Gastrocnemius medialis (tissue), 4 donors: ENCODE data around the gene RASGEF1C. TPM values are rescaled to one million over a fixed set of nuclear protein-coding genes. Genes with fewer than 3 reads are reported as not detected.

Experiments used
- ATAC-seq, 2 donors: fragments of 150-250 bp; one replicate each; pipeline ENCODE4 v1.9.1; 2016
- DNase-seq, 2 donors: peaks; one replicate each; pipeline ENCODE4 v3.0.0-alpha.2; 2019
- H3K27ac ChIP-seq, 4 donors: fragments of 200-600 bp; sonication (generic); 1 replicate in 1 of 4; 2 replicates in 3 of 4; pipeline ENCODE4 v1.5.1; 2016 to 2018; ENCODE audit warnings: mild to moderate bottlenecking in 2 of 4, moderate library complexity in 1 of 4
- H3K27me3 ChIP-seq, 3 donors: fragments of 200-600 bp; sonication (generic) in 2 of 3; 1 replicate in 1 of 3; 2 replicates in 2 of 3; pipeline versions ENCODE4 v1.5.1 to v1.6.0; 2016 to 2019; ENCODE audit warnings: mild to moderate bottlenecking in 1 of 3, moderate library complexity in 1 of 3
- H3K36me3 ChIP-seq, 2 donors: fragments of 200-600 bp; sonication (generic) in 1 of 2; one replicate each; pipeline ENCODE4 v1.5.1; 2017 to 2018
- H3K4me1 ChIP-seq, 2 donors: fragments of 200-600 bp; sonication (generic) in 1 of 2; one replicate each; pipeline ENCODE4 v1.5.1; 2016 to 2017; ENCODE audit warnings: mild to moderate bottlenecking in 2 of 2
- H3K4me3 ChIP-seq, 4 donors: fragments of 200-600 bp; sonication (generic) in 3 of 4; 1 replicate in 1 of 4; 2 replicates in 3 of 4; pipeline ENCODE4 v1.5.1; 2016 to 2019; ENCODE audit warnings: mild to moderate bottlenecking in 2 of 4
- H3K9me3 ChIP-seq, 3 donors: fragments of 200-600 bp; sonication (generic) in 2 of 3; 1 replicate in 1 of 3; 2 replicates in 2 of 3; pipeline ENCODE4 v1.5.1; 2016 to 2019
- POLR2A ChIP-seq, 2 donors: fragments of 450-650 bp; IDR thresholded peaks; one replicate each; pipeline ENCODE4 v1.6.1; 2017; ENCODE audit warnings: antibody characterized with exemption in 2 of 2, mild to moderate bottlenecking in 2 of 2, moderate library complexity in 2 of 2
- in situ Hi-C, 4 donors: fragments of 200-750 bp; cut with MboI; loops; one replicate each; pipeline versions ENCODE4 v1.15.0 to v1.8.0; 2017; ENCODE audit warnings: low sequenced_read_pairs in 4 of 4
- intact Hi-C: fragments of 100-400 bp; cut with DNase I; formaldehyde crosslinking; loops from one replicate; pipeline ENCODE4 v1.15.1; 2023; ENCODE audit warnings: low total_unique reads
- total RNA-seq, 4 donors: library from RNA; depleted of rRNA; stranded (reverse); fragments of >200 nt; gene quantifications; one replicate each; pipeline versions ENCODE4 v1.1.0 to v1.2.3, GENCODE V29; 2016
- TF ChIP-seq, protein P1 (sequence below), 5 experiments: fragments of 450-650 bp in 3 of 5; fragments of 200-600 bp in 2 of 5; sonication (generic) in 2 of 5; IDR thresholded peaks in 4 of 5; conservative IDR thresholded peaks in 1 of 5; 1 replicate in 4 of 5; 2 replicates in 1 of 5; pipeline ENCODE4 v1.5.1; 2016 to 2019; ENCODE audit warnings: antibody characterized with exemption in 5 of 5, mild to moderate bottlenecking in 3 of 5, moderate library complexity in 3 of 5

Gene RASGEF1C
- total RNA-seq, 4 donors from 2014 or later = not detected

DNA sequence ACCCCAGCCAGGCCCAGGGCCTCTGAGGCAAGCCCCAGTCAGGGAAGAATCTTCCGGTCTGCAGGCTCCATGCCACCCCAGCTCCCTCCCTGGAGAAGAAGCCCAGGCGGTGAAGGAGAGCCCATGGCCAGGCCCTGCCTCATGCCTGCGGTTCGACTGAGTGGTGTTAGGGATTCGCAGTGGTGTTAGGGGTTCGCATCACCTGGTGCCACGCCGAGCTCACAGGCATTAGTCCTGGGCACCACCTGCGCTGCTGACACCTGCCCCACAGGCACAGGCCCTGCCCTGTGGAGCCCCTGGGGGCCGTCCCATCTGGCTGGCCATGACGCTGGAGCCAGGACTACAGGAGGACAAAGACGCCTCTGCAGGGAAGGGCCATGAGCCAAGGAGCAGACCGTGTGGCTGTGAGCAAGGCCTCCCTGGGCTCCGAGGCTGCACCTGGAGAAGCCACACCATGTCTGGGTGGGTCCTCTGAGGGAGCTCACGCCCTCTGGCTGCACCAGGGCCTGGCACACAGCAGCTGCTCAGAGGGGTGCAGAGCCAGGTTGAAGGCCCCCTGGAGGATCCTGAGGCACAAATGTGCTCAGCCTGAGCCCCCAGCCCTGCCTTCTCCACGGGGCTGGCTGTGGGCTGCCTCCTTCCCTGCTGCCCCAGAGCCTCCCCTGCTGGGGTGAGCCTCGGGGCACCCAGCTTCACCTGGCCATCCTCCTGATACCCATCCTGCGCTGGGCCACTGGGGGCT is 109.8 kb downstream of the RASGEF1C start:
- H3K27ac ChIP-seq = no peak overlapping the region
- no peak for TF ChIP-seq POLR2A (IDR thresholded peaks at IDR 0.05)
- TF ChIP-seq, protein P1, sequence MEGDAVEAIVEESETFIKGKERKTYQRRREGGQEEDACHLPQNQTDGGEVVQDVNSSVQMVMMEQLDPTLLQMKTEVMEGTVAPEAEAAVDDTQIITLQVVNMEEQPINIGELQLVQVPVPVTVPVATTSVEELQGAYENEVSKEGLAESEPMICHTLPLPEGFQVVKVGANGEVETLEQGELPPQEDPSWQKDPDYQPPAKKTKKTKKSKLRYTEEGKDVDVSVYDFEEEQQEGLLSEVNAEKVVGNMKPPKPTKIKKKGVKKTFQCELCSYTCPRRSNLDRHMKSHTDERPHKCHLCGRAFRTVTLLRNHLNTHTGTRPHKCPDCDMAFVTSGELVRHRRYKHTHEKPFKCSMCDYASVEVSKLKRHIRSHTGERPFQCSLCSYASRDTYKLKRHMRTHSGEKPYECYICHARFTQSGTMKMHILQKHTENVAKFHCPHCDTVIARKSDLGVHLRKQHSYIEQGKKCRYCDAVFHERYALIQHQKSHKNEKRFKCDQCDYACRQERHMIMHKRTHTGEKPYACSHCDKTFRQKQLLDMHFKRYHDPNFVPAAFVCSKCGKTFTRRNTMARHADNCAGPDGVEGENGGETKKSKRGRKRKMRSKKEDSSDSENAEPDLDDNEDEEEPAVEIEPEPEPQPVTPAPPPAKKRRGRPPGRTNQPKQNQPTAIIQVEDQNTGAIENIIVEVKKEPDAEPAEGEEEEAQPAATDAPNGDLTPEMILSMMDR (IDR thresholded peaks at IDR 0.05 in 4 of 5, conservative IDR thresholded peaks at IDR 0.05 in 1 of 5) = no peak
- no peak overlapping the region for H3K4me3 ChIP-seq
- H3K4me1 ChIP-seq = no peaks in the 10 kb centered on the region
- in situ Hi-C loops = loop anchor here in 1 of 4 donors (25.0 kb wide), 2 partner anchors 187 to 337 kb away; partner anchors contain the start of gene TBC1D9B
- no peaks in the 10 kb centered on the region for H3K36me3 ChIP-seq
- ATAC-seq = no peak
- intact Hi-C loops = no loop called here
- peaks cover 0 to 3% (median 0%) of the 10 kb centered on the region in 3 donors for H3K27me3 ChIP-seq
- no peaks in the 10 kb centered on the region for H3K9me3 ChIP-seq
- no peak for DNase-seq

DNA sequence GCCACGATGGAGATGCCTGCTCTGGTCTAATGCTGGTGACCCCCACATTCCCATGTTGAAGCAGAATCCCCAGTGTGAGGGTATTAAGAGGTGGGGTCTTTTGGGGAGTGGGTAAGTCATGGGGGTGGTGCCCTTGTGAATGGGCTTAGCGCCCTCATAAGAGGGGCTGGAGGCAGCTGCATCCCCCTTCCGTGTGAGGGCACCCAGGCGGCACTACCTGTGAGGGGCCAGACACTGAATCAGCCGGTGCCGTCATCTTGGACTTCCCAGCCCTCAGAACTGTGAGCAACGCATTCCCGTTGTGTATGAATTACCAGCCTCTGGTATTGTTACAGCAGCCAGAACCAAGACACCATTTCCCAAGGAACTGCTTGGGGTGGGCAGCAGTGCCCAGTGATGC is 110.5 kb downstream of the RASGEF1C start:
- Histone ChIP-seq H3K36me3 (no peaks in the 10 kb centered on the region), H3K4me1 (no peaks in the 10 kb centered on the region), H3K27me3 (peaks cover 0 to 1% (median 0%) of the 10 kb centered on the region in 3 donors), H3K9me3 (no peaks in the 10 kb centered on the region), H3K4me3 (no peak overlapping the region), H3K27ac (no peak overlapping the region)
- DNase-seq = no peak
- intact Hi-C loops (no loop called here), in situ Hi-C loops (loop anchor here in 1 of 4 donors (25.0 kb wide), 2 partner anchors 186 to 336 kb away; partner anchors contain the start of gene TBC1D9B)
- ATAC-seq = no peak
- TF ChIP-seq POLR2A (IDR thresholded peaks at IDR 0.05) = no peak
- TF ChIP-seq, protein P1 (IDR thresholded peaks at IDR 0.05 in 4 of 5, conservative IDR thresholded peaks at IDR 0.05 in 1 of 5) = no peak

DNA sequence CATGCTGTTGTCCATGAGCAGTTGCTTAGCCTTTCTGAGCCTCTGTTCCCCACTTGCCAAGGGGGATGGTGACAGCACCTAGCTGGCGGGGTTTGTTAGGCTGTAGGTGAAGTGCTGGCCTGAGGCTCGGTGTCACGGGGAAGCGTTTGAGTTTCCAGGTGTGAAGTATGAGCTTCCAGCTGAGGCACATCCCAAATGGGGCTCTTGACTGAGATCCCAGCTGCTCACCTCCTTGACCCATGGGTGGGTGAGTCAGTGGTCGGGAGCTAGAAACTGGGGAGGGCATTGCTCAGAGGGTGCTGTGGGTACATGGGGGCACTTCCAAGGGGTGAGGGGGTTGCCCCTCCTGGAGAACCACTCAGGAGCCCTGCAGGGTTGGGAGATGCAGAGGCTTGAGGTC is 111.1 kb downstream of the RASGEF1C start:
- Histone ChIP-seq H3K4me1 (no peaks in the 10 kb centered on the region), H3K27me3 (no peaks in the 10 kb centered on the region), H3K27ac (no peak overlapping the region), H3K36me3 (no peaks in the 10 kb centered on the region), H3K4me3 (no peak overlapping the region), H3K9me3 (no peaks in the 10 kb centered on the region)
- ATAC-seq = no peak
- in situ Hi-C loops (loop anchor here in 1 of 4 donors (25.0 kb wide), 2 partner anchors 186 to 336 kb away; partner anchors contain the start of gene TBC1D9B), intact Hi-C loops (no loop called here)
- no peak for DNase-seq
- no peak for TF ChIP-seq POLR2A (IDR thresholded peaks at IDR 0.05)
- TF ChIP-seq, protein P1 (IDR thresholded peaks at IDR 0.05 in 4 of 5, conservative IDR thresholded peaks at IDR 0.05 in 1 of 5) = no peak

DNA sequence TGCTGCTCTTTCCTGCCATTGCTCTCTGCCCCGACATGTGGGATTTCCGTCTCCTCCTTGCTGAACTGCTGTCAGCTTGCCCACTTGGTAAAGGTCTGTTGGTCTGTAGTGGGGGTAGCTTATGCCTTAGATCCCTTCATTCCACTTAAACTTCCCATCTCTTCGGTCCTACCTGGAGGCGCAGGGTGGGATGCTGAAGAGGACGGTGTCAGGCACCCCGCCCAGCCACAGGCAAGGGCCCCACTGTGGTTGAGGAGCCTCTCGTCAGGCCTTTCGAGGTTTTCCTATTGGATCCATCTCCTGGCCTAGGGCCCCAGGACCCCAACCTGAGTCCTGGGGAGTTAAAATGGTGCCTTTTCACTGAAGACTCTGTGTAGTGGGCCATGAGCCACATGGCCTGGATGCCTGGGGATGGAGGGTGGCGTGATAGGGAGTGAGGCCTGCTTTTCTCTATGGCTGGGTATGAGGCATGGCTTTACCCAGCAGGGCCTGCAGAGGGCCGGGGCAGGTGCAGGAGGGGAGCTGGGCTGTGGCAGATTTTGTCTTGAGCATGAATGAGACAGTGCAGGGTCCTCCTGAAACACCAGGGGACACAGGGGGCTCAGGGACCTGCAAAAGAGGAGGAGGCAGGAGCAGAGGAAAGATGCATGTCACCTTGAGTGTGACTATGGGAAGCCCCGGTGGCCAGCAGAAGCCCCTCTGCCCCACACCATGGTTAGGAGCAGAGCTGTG is 111.7 kb downstream of the RASGEF1C start:
- Histone ChIP-seq H3K4me1 (no peaks in the 10 kb centered on the region), H3K4me3 (no peak overlapping the region), H3K27ac (no peak overlapping the region), H3K36me3 (no peaks in the 10 kb centered on the region), H3K27me3 (no peaks in the 10 kb centered on the region), H3K9me3 (no peaks in the 10 kb centered on the region)
- ATAC-seq (no peak), DNase-seq (no peak)
- intact Hi-C loops = no loop called here
- in situ Hi-C loops = loop anchor here in 1 of 4 donors (25.0 kb wide), 2 partner anchors 185 to 335 kb away; partner anchors contain the start of gene TBC1D9B
- TF ChIP-seq, protein P1 (IDR thresholded peaks at IDR 0.05 in 4 of 5, conservative IDR thresholded peaks at IDR 0.05 in 1 of 5) = no peak
- no peak for TF ChIP-seq POLR2A (IDR thresholded peaks at IDR 0.05)
